Activated B cell treated with CpG ODN at 0.5 μM for 24 hours (primary cell): ENCODE results near the gene SNX9. TPM values are rescaled to one million over a fixed set of nuclear protein-coding genes. Genes with fewer than 3 reads are reported as not detected.

Experiments used
- ATAC-seq: fragments of 200-7000 bp; cut with Tn5 transposase; one replicate; pipeline ENCODE4 v1.10.0; 2021; ENCODE audit warnings: low read depth, mild to moderate bottlenecking, moderate library complexity
- CTCF ChIA-PET: fragments of 350-600 bp; sonication (Branson Sonifier 250); formaldehyde crosslinking; loops from one replicate; lab custom pipeline; 2021; ENCODE audit warnings: antibody characterized with exemption; lab: Charles Lee
- POLR2A ChIA-PET: fragments of 350-600 bp; sonication (Branson Sonifier 250); formaldehyde crosslinking; loops from one replicate; lab custom pipeline; 2021; ENCODE audit warnings: antibody characterized with exemption; lab: Charles Lee
- DNase-seq: peaks from one replicate; pipeline ENCODE4 v3.0.0; 2022
- H3K27ac Mint-ChIP-seq: one replicate; pipeline ENCODE4 v1.8.0; 2020; ENCODE audit warnings: mixed read lengths
- H3K27me3 Mint-ChIP-seq: one replicate; pipeline ENCODE4 v1.8.0; 2021; ENCODE audit warnings: mixed read lengths
- H3K36me3 Mint-ChIP-seq: one replicate; pipeline ENCODE4 v1.8.0; 2021; ENCODE audit warnings: low read depth, mixed read lengths
- H3K4me1 Mint-ChIP-seq: one replicate; pipeline ENCODE4 v1.8.0; 2021; ENCODE audit warnings: mixed read lengths
- H3K4me3 Mint-ChIP-seq: one replicate; pipeline ENCODE4 v1.8.0; 2020; ENCODE audit warnings: mild to moderate bottlenecking, mixed read lengths
- H3K9me3 Mint-ChIP-seq: one replicate; pipeline ENCODE4 v1.8.0; 2020; ENCODE audit warnings: mixed read lengths
- intact Hi-C: fragments of 100-400 bp; cut with micrococcal nuclease; formaldehyde crosslinking; loops from one replicate; pipeline ENCODE4 v1.15.1; 2024
- total RNA-seq: library from RNA; stranded (reverse); gene quantifications from 2 replicates; pipeline ENCODE4 v1.2.3, GENCODE V29; 2022
- TF ChIP-seq, protein P1 (sequence below): fragments of 200-600 bp; IDR thresholded peaks from one replicate; pipeline ENCODE4 v1.8.0; 2022; ENCODE audit warnings: antibody characterized with exemption, mild to moderate bottlenecking

Gene SNX9
- total RNA-seq, 1 donor from 2014 or later, result 40.0 TPM

DNA sequence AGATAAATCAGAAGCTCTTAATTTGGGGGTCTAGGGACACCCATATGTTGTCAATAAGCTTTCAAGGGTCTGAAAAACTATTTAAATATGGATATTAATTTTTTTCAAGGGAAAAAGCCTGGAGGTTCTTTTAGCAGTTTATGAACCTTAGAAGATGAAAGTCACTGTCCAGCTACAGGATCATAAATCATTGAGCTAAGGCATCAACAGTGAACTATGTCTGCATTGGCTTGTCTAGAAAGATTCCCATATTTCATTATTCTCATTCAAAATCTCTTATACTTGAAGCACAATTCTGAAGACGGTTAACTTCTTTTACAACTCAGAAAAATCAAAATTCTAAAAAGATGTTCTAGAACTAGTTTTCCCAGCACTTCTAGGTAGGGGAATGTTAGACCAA is 34.9 kb upstream of the SNX9 start:
- ATAC-seq, result no peak
- POLR2A ChIA-PET, result interaction anchor here (1.6 kb wide), 1 partner anchor 12 kb away, joined by 5 read pairs; no protein-coding TSS in a partner anchor

GRCh38 chr6:157789297-157789696 is 33.7 kb upstream of the SNX9 start:
- Mint-ChIP-seq H3K4me1 (peaks cover 4% of the 10 kb centered on the region), H3K27me3 (no peaks in the 10 kb centered on the region), H3K36me3 (no peaks in the 10 kb centered on the region), H3K9me3 (no peaks in the 10 kb centered on the region), H3K4me3 (no peak overlapping the region), H3K27ac (no peak overlapping the region)
- ChIA-PET POLR2A (interaction anchor here (1.6 kb wide), 1 partner anchor 11 kb away, joined by 5 read pairs; no protein-coding TSS in a partner anchor), CTCF (no interaction called here)
- TF ChIP-seq, protein P1, sequence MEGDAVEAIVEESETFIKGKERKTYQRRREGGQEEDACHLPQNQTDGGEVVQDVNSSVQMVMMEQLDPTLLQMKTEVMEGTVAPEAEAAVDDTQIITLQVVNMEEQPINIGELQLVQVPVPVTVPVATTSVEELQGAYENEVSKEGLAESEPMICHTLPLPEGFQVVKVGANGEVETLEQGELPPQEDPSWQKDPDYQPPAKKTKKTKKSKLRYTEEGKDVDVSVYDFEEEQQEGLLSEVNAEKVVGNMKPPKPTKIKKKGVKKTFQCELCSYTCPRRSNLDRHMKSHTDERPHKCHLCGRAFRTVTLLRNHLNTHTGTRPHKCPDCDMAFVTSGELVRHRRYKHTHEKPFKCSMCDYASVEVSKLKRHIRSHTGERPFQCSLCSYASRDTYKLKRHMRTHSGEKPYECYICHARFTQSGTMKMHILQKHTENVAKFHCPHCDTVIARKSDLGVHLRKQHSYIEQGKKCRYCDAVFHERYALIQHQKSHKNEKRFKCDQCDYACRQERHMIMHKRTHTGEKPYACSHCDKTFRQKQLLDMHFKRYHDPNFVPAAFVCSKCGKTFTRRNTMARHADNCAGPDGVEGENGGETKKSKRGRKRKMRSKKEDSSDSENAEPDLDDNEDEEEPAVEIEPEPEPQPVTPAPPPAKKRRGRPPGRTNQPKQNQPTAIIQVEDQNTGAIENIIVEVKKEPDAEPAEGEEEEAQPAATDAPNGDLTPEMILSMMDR, result no peak
- ATAC-seq (no peak), DNase-seq (no peak)
- intact Hi-C loops, result no loop called here

More for the DNA sequence above, 34.9 kb upstream of the SNX9 start:
- no peak for DNase-seq
- TF ChIP-seq, protein P1, result no peak
- Mint-ChIP-seq H3K9me3 (no peaks in the 10 kb centered on the region), H3K27me3 (peaks cover under 1% of the 10 kb centered on the region), H3K36me3 (no peaks in the 10 kb centered on the region), H3K4me3 (no peak overlapping the region), H3K4me1 (no peaks in the 10 kb centered on the region), H3K27ac (no peak overlapping the region)
- CTCF ChIA-PET, result interaction anchor here (1.7 kb wide), 1 partner anchor 85 kb away, joined by 5 read pairs; no protein-coding TSS in a partner anchor
- intact Hi-C loops, result no loop called here

- Mint-ChIP-seq H3K27ac (no peak overlapping the region), H3K27me3 (no peaks in the 10 kb centered on the region), H3K4me1 (peaks cover 4% of the 10 kb centered on the region), H3K4me3 (no peak overlapping the region), H3K36me3 (no peaks in the 10 kb centered on the region), H3K9me3 (no peaks in the 10 kb centered on the region)
- ATAC-seq (no peak), DNase-seq (no peak)
- CTCF ChIA-PET, result no interaction called here
- POLR2A ChIA-PET, result no interaction called here
- intact Hi-C loops, result no loop called here
- TF ChIP-seq, protein P1, result no peak
These were observed 33.2 kb upstream of the SNX9 start for GRCh38 chr6:157789861-157790260.

DNA sequence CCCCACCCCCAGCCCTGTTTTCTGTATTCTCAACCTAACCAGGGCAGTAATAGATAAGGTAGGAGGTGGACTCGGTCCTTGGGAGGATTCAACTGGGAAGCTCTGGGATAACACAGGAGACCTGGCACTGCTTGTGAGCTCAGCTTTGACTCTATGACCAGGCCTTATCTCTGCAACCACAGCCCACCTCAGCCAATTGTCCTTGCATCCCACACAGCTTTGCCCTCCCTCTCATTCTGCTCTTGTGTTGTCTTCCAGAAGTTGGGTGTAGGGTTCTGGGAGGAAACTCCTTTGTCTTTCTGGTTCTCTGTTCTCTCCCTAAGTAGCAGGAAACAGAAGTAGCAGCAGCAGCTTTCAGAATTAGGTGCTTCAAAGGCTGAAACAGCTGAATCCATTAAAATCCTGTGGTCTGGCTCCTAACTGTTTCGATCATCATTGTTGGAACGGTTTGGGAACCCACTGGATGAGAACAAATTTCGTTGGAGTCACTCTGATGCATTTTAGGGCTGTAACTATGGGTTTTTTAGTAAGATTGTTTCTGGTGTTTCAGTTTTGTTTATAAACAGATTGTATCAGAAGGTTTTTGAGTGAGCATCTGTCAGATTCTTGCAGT is 32.4 kb upstream of the SNX9 start:
- H3K4me1 Mint-ChIP-seq, result peaks cover 4% of the 10 kb centered on the region
- intact Hi-C loops, result no loop called here
- H3K4me3 Mint-ChIP-seq, result no peak overlapping the region
- H3K9me3 Mint-ChIP-seq, result no peaks in the 10 kb centered on the region
- TF ChIP-seq, protein P1, result no peak
- DNase-seq (no peak), ATAC-seq (no peak)
- H3K36me3 Mint-ChIP-seq, result no peaks in the 10 kb centered on the region
- POLR2A ChIA-PET, result interaction anchor here (0.9 kb wide), 1 partner anchor 10 kb away, joined by 3 read pairs; no protein-coding TSS in a partner anchor
- CTCF ChIA-PET, result interaction anchor here (2.1 kb wide), 1 partner anchor 34 kb away, joined by 5 read pairs; no protein-coding TSS in a partner anchor
- no peak overlapping the region for H3K27ac Mint-ChIP-seq
- no peaks in the 10 kb centered on the region for H3K27me3 Mint-ChIP-seq

DNA sequence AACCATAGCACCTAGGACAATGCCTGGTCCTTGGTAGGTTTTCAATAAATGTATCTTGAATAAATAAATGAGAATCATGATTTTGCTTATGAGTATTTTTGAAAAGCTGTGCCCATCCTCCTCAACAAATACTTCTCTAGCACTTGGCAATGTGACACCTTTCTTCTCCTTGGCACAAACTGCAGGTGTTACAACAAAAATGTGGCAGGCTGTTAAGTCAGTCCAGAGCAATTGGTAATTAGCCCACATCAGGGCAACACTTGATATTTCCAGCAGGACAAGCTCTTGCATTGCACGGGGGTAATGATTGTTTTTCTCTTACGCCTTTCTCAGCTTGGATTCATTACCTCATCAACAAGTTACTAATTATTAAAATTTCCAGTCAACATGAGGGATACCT is 31.6 kb upstream of the SNX9 start:
- ATAC-seq (no peak), DNase-seq (no peak)
- ChIA-PET CTCF (interaction anchor here (2.1 kb wide), 1 partner anchor 35 kb away, joined by 5 read pairs; no protein-coding TSS in a partner anchor), POLR2A (interaction anchor here (0.6 kb wide), 1 partner anchor 125 kb away, joined by 5 read pairs; no protein-coding TSS in a partner anchor)
- no peaks in the 10 kb centered on the region for H3K27me3 Mint-ChIP-seq
- no peaks in the 10 kb centered on the region for H3K9me3 Mint-ChIP-seq
- no peak overlapping the region for H3K4me3 Mint-ChIP-seq
- TF ChIP-seq, protein P1, result no peak
- intact Hi-C loops, result no loop called here
- H3K4me1 Mint-ChIP-seq, result peaks cover 4% of the 10 kb centered on the region
- H3K27ac Mint-ChIP-seq, result no peak overlapping the region
- H3K36me3 Mint-ChIP-seq, result no peaks in the 10 kb centered on the region
